HL-60 (cell line): ENCODE measurements around the gene SLC22A31.

Experiments used
- DNase-seq, 2 experiments: peaks; one replicate each; pipeline ENCODE4 v3.0.0-alpha.2; 2010 to 2020; ENCODE audit warnings: low read depth in 1 of 2, low spot score in 1 of 2
- H3K27ac ChIP-seq: fragments of 250-450 bp; sonication (Bioruptor Pico); replicated peaks from 2 replicates; pipeline ENCODE4 v1.5.1; 2020; ENCODE audit warnings: mild to moderate bottlenecking, moderate library complexity
- H3K27me3 ChIP-seq: fragments of 250-450 bp; sonication (Bioruptor Pico); 2 replicates; pipeline ENCODE4 v1.5.1; 2021; ENCODE audit warnings: mild to moderate bottlenecking, moderate library complexity; ENCODE audit not compliant: insufficient read depth, poor library complexity, severe bottlenecking
- H3K4me3 ChIP-seq: replicated peaks from 2 replicates; pipeline ENCODE4 v1.5.1; 2011; ENCODE audit warnings: mild to moderate bottlenecking, control low read depth, low read length; ENCODE audit not compliant: insufficient read depth
- GABPA ChIP-seq: IDR thresholded peaks from 2 replicates; pipeline ENCODE4 v1.6.1; 2012; ENCODE audit warnings: low read depth
- POLR2AphosphoS5 ChIP-seq: IDR thresholded peaks from 2 replicates; pipeline ENCODE4 v1.6.1; 2012; ENCODE audit warnings: low read depth
- REST ChIP-seq: IDR thresholded peaks from 2 replicates; pipeline ENCODE4 v1.6.1; 2012; ENCODE audit warnings: low read depth; ENCODE audit not compliant: insufficient replicate concordance
- SPI1 ChIP-seq: IDR thresholded peaks from 2 replicates; pipeline ENCODE4 v1.6.1; 2012; ENCODE audit warnings: low read depth, mild to moderate bottlenecking, borderline replicate concordance
- TF ChIP-seq, protein P1 (sequence below): IDR thresholded peaks from one replicate; pipeline ENCODE4 v1.5.1; 2011; ENCODE audit warnings: low read length, control low read depth, inconsistent platforms; ENCODE audit not compliant: insufficient read depth

Gene SLC22A31

DNA sequence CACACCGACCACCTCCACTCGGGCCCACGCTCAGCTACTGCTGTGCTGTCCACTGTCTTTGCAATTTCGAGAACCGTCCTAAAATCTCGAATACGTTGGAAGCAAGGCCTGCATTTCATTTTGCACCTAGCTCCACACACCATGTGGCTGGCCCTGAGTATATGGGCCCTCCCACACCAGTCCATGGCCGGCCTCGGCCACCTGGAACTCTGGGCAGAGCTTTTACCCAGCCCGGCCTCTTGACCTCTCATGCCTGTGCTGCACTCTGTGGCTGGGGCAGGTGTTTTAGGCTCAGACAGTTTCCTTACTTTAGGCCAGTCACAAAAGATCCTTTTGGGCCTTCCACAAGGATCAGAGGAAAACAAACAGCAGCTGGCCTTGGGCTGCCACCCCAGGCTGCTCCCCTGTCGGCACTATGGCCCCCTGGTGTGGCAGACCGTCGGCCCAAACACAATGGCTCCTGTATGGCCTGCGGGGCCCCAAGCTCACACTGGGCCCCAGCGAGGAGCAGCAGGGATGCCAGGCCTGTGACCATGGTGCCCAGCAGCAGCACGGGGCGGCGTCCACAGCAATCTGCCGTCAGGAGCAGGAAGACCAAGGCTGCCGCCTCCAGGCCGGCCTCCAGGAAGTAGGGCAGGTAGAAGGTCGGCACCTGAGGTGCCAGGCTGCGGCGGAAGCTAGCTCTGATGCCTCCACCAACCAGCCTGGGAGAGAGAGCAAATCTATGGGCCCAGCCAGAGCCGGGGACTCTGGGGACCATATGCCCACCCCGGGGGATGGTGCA is 2.5 kb downstream of the SLC22A31 start:
- no peak for DNase-seq
- H3K27me3 ChIP-seq, result no peaks in the 10 kb centered on the region
- TF ChIP-seq POLR2AphosphoS5 (no peak), GABPA (no peak), REST (no peak), SPI1 (no peak)
- no peak overlapping the region for H3K27ac ChIP-seq
- H3K4me3 ChIP-seq, result no peak overlapping the region

GRCh38 chr16:89197033-89197632 is 3.2 kb downstream of the SLC22A31 start:
- TF ChIP-seq, protein P1, sequence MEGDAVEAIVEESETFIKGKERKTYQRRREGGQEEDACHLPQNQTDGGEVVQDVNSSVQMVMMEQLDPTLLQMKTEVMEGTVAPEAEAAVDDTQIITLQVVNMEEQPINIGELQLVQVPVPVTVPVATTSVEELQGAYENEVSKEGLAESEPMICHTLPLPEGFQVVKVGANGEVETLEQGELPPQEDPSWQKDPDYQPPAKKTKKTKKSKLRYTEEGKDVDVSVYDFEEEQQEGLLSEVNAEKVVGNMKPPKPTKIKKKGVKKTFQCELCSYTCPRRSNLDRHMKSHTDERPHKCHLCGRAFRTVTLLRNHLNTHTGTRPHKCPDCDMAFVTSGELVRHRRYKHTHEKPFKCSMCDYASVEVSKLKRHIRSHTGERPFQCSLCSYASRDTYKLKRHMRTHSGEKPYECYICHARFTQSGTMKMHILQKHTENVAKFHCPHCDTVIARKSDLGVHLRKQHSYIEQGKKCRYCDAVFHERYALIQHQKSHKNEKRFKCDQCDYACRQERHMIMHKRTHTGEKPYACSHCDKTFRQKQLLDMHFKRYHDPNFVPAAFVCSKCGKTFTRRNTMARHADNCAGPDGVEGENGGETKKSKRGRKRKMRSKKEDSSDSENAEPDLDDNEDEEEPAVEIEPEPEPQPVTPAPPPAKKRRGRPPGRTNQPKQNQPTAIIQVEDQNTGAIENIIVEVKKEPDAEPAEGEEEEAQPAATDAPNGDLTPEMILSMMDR, result no peak
- TF ChIP-seq GABPA (no peak), SPI1 (no peak), POLR2AphosphoS5 (no peak), REST (no peak)
- Histone ChIP-seq H3K4me3 (no peak overlapping the region), H3K27ac (no peak overlapping the region), H3K27me3 (no peaks in the 10 kb centered on the region)
- no peak for DNase-seq

DNA sequence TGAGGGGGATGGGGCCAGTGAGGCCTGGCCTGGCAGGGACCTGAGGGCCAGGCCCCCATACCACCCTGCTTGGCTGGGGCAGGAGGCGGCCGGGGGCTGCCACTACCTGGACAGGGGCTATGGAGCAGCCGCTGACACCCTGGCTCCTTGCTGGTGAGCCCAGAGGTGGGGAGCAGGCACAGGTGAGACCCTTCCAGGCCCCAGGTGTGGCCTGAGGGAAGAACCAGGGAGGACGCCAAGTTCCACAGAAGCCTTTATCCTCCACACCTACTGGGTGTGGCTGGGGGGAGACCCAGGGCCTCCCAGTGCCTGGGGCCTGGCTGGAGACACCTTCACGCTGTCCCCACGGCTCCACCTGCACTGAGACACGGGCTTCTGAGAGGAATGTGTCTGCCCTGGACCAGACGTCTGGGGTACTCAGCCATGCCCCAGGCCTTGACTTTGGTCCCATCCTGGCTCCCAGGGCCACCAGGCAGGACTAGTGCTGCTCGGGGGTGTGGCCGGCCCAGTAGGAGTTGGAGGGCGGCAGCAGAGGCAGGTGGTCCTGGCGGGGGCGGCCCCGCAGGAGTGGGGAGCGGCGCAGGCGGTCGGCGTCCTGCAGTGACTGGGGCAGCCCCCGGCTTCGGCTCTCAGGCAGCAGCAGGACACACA is 4.7 kb downstream of the SLC22A31 start:
- Histone ChIP-seq H3K27me3 (no peaks in the 10 kb centered on the region), H3K27ac (no peak overlapping the region), H3K4me3 (no peak overlapping the region)
- TF ChIP-seq, protein P1, result no peak
- TF ChIP-seq POLR2AphosphoS5, result no peak
- no peak for TF ChIP-seq GABPA
- no peak for TF ChIP-seq SPI1
- TF ChIP-seq REST, result no peak
- DNase-seq, result no peak
